H9 (cell line): ENCODE data around the gene ZBP1. TPM values are rescaled to one million over a fixed set of nuclear protein-coding genes. Genes with fewer than 3 reads are reported as not detected.

Experiments
- DNase-seq: peaks from one replicate; pipeline ENCODE4 v3.0.0-alpha.2; 2017
- H2AFZ ChIP-seq: one replicate; pipeline ENCODE4 v1.6.1; 2013; ENCODE audit warnings: mild to moderate bottlenecking, low read length, control low read depth, moderate library complexity
- H2AK5ac ChIP-seq: 2 replicates; pipeline ENCODE4 v1.6.1; 2013; ENCODE audit warnings: low read length, control low read depth, mixed read lengths; ENCODE audit not compliant: insufficient read length
- H2BK120ac ChIP-seq: one replicate; pipeline ENCODE4 v1.6.1; 2013; ENCODE audit warnings: low read depth, mild to moderate bottlenecking, low read length, control low read depth, inconsistent platforms; ENCODE audit not compliant: poor library complexity, severe bottlenecking
- H2BK12ac ChIP-seq: 2 replicates; pipeline ENCODE4 v1.6.1; 2013; ENCODE audit warnings: low read length, control low read depth, mixed read lengths, low read depth; ENCODE audit not compliant: insufficient read length
- H2BK15ac ChIP-seq: 2 replicates; pipeline ENCODE4 v1.6.1; 2013; ENCODE audit warnings: low read depth, low read length, control low read depth
- H2BK20ac ChIP-seq: one replicate; pipeline ENCODE4 v1.6.1; 2013; ENCODE audit warnings: low read depth, mild to moderate bottlenecking, low read length, control low read depth, inconsistent platforms; ENCODE audit not compliant: poor library complexity, severe bottlenecking
- H2BK5ac ChIP-seq: 2 replicates; pipeline ENCODE4 v1.6.1; 2013; ENCODE audit warnings: low read length, control low read depth, mixed read lengths; ENCODE audit not compliant: insufficient read length
- H3K14ac ChIP-seq: 2 replicates; pipeline ENCODE4 v1.6.1; 2013; ENCODE audit warnings: low read length, control low read depth; ENCODE audit not compliant: insufficient read depth
- H3K18ac ChIP-seq: 2 replicates; pipeline ENCODE4 v1.6.1; 2013; ENCODE audit warnings: low read depth, mild to moderate bottlenecking, mixed read lengths, low read length, control low read depth; ENCODE audit not compliant: insufficient read length
- H3K23ac ChIP-seq: 2 replicates; pipeline ENCODE4 v1.6.1; 2013; ENCODE audit warnings: low read length, control low read depth, mixed read lengths, low read depth; ENCODE audit not compliant: insufficient read length
- H3K23me2 ChIP-seq: 2 replicates; pipeline ENCODE4 v1.6.1; 2013; ENCODE audit warnings: low read depth, mild to moderate bottlenecking, mixed read lengths, low read length, control low read depth; ENCODE audit not compliant: insufficient read length, poor library complexity, severe bottlenecking
- H3K27ac ChIP-seq: 2 replicates; pipeline ENCODE4 v1.5.1; 2013; ENCODE audit warnings: low read length, control low read depth, mixed read lengths, low read depth; ENCODE audit not compliant: insufficient read length
- H3K27me3 ChIP-seq: 2 replicates; pipeline ENCODE4 v1.6.1; 2013; ENCODE audit warnings: low read length, control low read depth, inconsistent platforms; ENCODE audit not compliant: insufficient read depth
- H3K4ac ChIP-seq: 2 replicates; pipeline ENCODE4 v1.6.1; 2013; ENCODE audit warnings: low read depth, mild to moderate bottlenecking, control low read depth, inconsistent platforms, low read length, moderate library complexity
- H3K4me1 ChIP-seq: 2 replicates; pipeline ENCODE4 v1.6.1; 2013; ENCODE audit warnings: low read length, control low read depth, inconsistent platforms; ENCODE audit not compliant: insufficient read depth
- H3K4me2 ChIP-seq: 2 replicates; pipeline ENCODE4 v1.6.1; 2013; ENCODE audit warnings: low read length, control low read depth, mixed read lengths; ENCODE audit not compliant: insufficient read length, insufficient read depth
- H3K56ac ChIP-seq: 2 replicates; pipeline ENCODE4 v1.6.1; 2013; ENCODE audit warnings: low read depth, mild to moderate bottlenecking, mixed read lengths, low read length, control low read depth; ENCODE audit not compliant: insufficient read length
- H3K79me1 ChIP-seq: 2 replicates; pipeline ENCODE4 v1.6.1; 2013; ENCODE audit warnings: low read depth, mild to moderate bottlenecking, moderate library complexity, low read length, control low read depth, inconsistent platforms; ENCODE audit not compliant: insufficient read depth, poor library complexity, severe bottlenecking
- H3K79me2 ChIP-seq: 2 replicates; pipeline ENCODE4 v1.6.1; 2013; ENCODE audit warnings: low read length, control low read depth, inconsistent platforms; ENCODE audit not compliant: insufficient read depth
- H3K9ac ChIP-seq: 2 replicates; pipeline ENCODE4 v1.6.1; 2013; ENCODE audit warnings: low read length, control low read depth, mixed read lengths; ENCODE audit not compliant: insufficient read length; ENCODE audit errors: extremely low read depth
- H3K9me3 ChIP-seq: one replicate; pipeline ENCODE4 v1.6.1; 2013; ENCODE audit warnings: low read depth, low read length, inconsistent platforms; ENCODE audit not compliant: control insufficient read depth
- H3T11ph ChIP-seq: one replicate; pipeline ENCODE4 v1.6.1; 2013; ENCODE audit warnings: mild to moderate bottlenecking, low read length, control low read depth, inconsistent platforms
- H4K20me1 ChIP-seq: one replicate; pipeline ENCODE4 v1.6.1; 2013; ENCODE audit not compliant: control insufficient read depth, insufficient read length, insufficient read depth
- H4K5ac ChIP-seq: 2 replicates; pipeline ENCODE4 v1.6.1; 2013; ENCODE audit warnings: low read depth, mild to moderate bottlenecking, mixed read lengths, low read length, control low read depth; ENCODE audit not compliant: insufficient read length
- H4K8ac ChIP-seq: replicated peaks from 2 replicates; pipeline ENCODE4 v1.6.1; 2013; ENCODE audit warnings: low read length, control low read depth, mixed read lengths, low read depth; ENCODE audit not compliant: insufficient read length
- H4K91ac ChIP-seq: 2 replicates; pipeline ENCODE4 v1.6.1; 2013; ENCODE audit warnings: low read depth, mild to moderate bottlenecking, moderate library complexity, mixed read lengths, low read length, control low read depth; ENCODE audit not compliant: insufficient read length
- H3K27ac Mint-ChIP-seq, 3 experiments: 2 replicates in 2 of 3; 3 replicates in 1 of 3; pipeline ENCODE4 v1.8.0; 2020 to 2021; ENCODE audit warnings: mixed read lengths in 3 of 3, mild to moderate bottlenecking in 1 of 3, moderate library complexity in 1 of 3
- H3K27me3 Mint-ChIP-seq: 2 replicates; pipeline ENCODE4 v1.8.0; 2021; ENCODE audit warnings: low read depth, mild to moderate bottlenecking, moderate library complexity, mixed read lengths
- H3K36me3 Mint-ChIP-seq, 3 experiments: 2 replicates in 2 of 3; 3 replicates in 1 of 3; pipeline ENCODE4 v1.8.0; 2020 to 2021; ENCODE audit warnings: low read depth in 3 of 3, mixed read lengths in 3 of 3; ENCODE audit not compliant: insufficient read depth in 1 of 3
- H3K4me1 Mint-ChIP-seq, 2 experiments: 2 replicates each; pipeline ENCODE4 v1.8.0; 2020; ENCODE audit warnings: mixed read lengths in 2 of 2
- H3K4me3 Mint-ChIP-seq, 2 experiments: 2 replicates in 1 of 2; 3 replicates in 1 of 2; pipeline ENCODE4 v1.8.0; 2020 to 2021; ENCODE audit warnings: mild to moderate bottlenecking in 2 of 2, mixed read lengths in 2 of 2, moderate library complexity in 1 of 2
- H3K9me3 Mint-ChIP-seq, 2 experiments: 2 replicates in 1 of 2; 3 replicates in 1 of 2; pipeline ENCODE4 v1.8.0; 2020; ENCODE audit warnings: mild to moderate bottlenecking in 2 of 2, mixed read lengths in 2 of 2, moderate library complexity in 1 of 2
- CTCF ChIP-seq: fragments of 200-600 bp; sonication (generic); conservative IDR thresholded peaks from 3 replicates; pipeline ENCODE4 v1.8.0; 2021; ENCODE audit warnings: antibody characterized with exemption, mild to moderate bottlenecking
- WGBS: extraction: QIAGEN DNeasy Blood & Tissue Kit; methylation state at CpG from one replicate; pipeline ENCODE4 v1.1.7; 2013; ENCODE audit warnings: missing lambda C conversion rate, low lambda C conversion rate, mixed read lengths; ENCODE audit not compliant: insufficient read length; ENCODE audit errors: extremely low coverage; 5-methylcytosine and 5-hydroxymethylcytosine counted together
- total RNA-seq: library from RNA; stranded (reverse); gene quantifications from 2 replicates; pipeline ENCODE4 v1.2.1, GENCODE V29; 2021

Gene ZBP1
- total RNA-seq, 1 experiment from 2014 or later = not detected

- Histone ChIP-seq H3K23me2 (no peaks in the 10 kb centered on the region), H2BK5ac (no peak overlapping the region), H3K4me1 (no peaks in the 10 kb centered on the region; the same call in 1 of the 2 replicates), H3K18ac (no peak overlapping the region), H2AK5ac (no peak overlapping the region), H2AFZ (no peak overlapping the region), H3K79me1 (no peaks in the 10 kb centered on the region), H3K79me2 (peaks cover 20% of the 10 kb centered on the region; the same call in 1 of the 2 replicates), H2BK15ac (no peak overlapping the region), H4K5ac (no peak overlapping the region), H3K27me3 (no peaks in the 10 kb centered on the region), H2BK120ac (no peak overlapping the region), H3T11ph (no peak overlapping the region), H3K27ac (no peak overlapping the region), H4K91ac (no peak overlapping the region), H4K8ac (no peak overlapping the region), H3K56ac (no peak overlapping the region), H3K4me2 (no peak overlapping the region), H2BK12ac (no peak overlapping the region), H3K9me3 (no peaks in the 10 kb centered on the region), H3K9ac (no peak overlapping the region), H3K23ac (no peak overlapping the region), H3K14ac (no peak overlapping the region), H4K20me1 (no peaks in the 10 kb centered on the region), H3K4ac (no peak overlapping the region), H2BK20ac (no peak overlapping the region)
- WGBS = no CpG with 5 or more reads among the region's 18 CpGs
- Mint-ChIP-seq H3K27me3 (no peaks in the 10 kb centered on the region), H3K27ac (peak overlapping the region; percentile 39 to 96 (median 69); a peak in 5 of 7 replicates), H3K36me3 (peaks cover 0 to 8% (median 0%) of the 10 kb centered on the region in 3 experiments; a peak in 3 of 7 replicates), H3K4me1 (peaks cover 46 to 48% of the 10 kb centered on the region in 2 experiments), H3K9me3 (no peaks in the 10 kb centered on the region), H3K4me3 (peak overlapping the region in 1 of 2 experiments; percentile 27; a peak in 1 of 5 replicates)
- TF ChIP-seq CTCF = no peak
- no peak for DNase-seq
Observed at GRCh38 chr20:57667924-57668782, 47.9 kb upstream of the ZBP1 start.
